Smooth muscle cell (in vitro differentiated cells): Measurements from ENCODE around the gene RTL5. TPM values are rescaled to one million over a fixed set of nuclear protein-coding genes. Genes with fewer than 3 reads are reported as not detected.

Experiments
- DNase-seq: peaks from one replicate; lab custom pipeline; 2025; ENCODE audit not compliant: unreplicated experiment; lab: John Stamatoyannopoulos, UW
- H2AFZ ChIP-seq: fragments of 200-600 bp; sonication (generic); 2 replicates; pipeline ENCODE4 v1.6.0; 2016; ENCODE audit warnings: antibody characterized with exemption, low read depth, mild to moderate bottlenecking
- H3F3A ChIP-seq: fragments of 200-600 bp; sonication (generic); 2 replicates; pipeline ENCODE4 v1.6.0; 2017; ENCODE audit warnings: antibody characterized with exemption, low read depth
- H3K27ac ChIP-seq: fragments of 200-600 bp; sonication (generic); 2 replicates; pipeline ENCODE4 v1.5.1; 2016; ENCODE audit warnings: low read depth, mild to moderate bottlenecking
- H3K27me3 ChIP-seq: fragments of 200-600 bp; sonication (generic); 2 replicates; pipeline ENCODE4 v1.6.1; 2016; ENCODE audit warnings: low read depth, mild to moderate bottlenecking
- H3K36me3 ChIP-seq: fragments of 200-600 bp; sonication (generic); 2 replicates; pipeline ENCODE4 v1.5.1; 2016; ENCODE audit warnings: low read depth
- H3K4me1 ChIP-seq: fragments of 200-600 bp; sonication (generic); 2 replicates; pipeline ENCODE4 v1.5.1; 2016; ENCODE audit warnings: low read depth
- H3K4me2 ChIP-seq: fragments of 200-600 bp; sonication (generic); 2 replicates; pipeline ENCODE4 v1.6.0; 2016; ENCODE audit warnings: mild to moderate bottlenecking
- H3K4me3 ChIP-seq: fragments of 200-600 bp; sonication (generic); 2 replicates; pipeline ENCODE4 v1.5.1; 2016; ENCODE audit warnings: mild to moderate bottlenecking
- H3K79me2 ChIP-seq: fragments of 200-600 bp; sonication (generic); 2 replicates; pipeline ENCODE4 v1.6.0; 2016; ENCODE audit warnings: low read depth, mild to moderate bottlenecking
- H3K9ac ChIP-seq: fragments of 200-600 bp; sonication (generic); 2 replicates; pipeline ENCODE4 v1.6.0; 2016; ENCODE audit warnings: low read depth
- H3K9me3 ChIP-seq: fragments of 200-600 bp; sonication (generic); replicated peaks from 2 replicates; pipeline ENCODE4 v1.5.1; 2016; ENCODE audit warnings: low read depth
- H4K20me1 ChIP-seq: fragments of 200-600 bp; sonication (generic); 2 replicates; pipeline ENCODE4 v1.6.0; 2016; ENCODE audit warnings: low read depth
- CTCF ChIP-seq: fragments of 200-600 bp; sonication (generic); IDR thresholded peaks from 2 replicates; pipeline ENCODE4 v1.5.1; 2017; ENCODE audit warnings: borderline replicate concordance, mild to moderate bottlenecking, antibody characterized with exemption; ENCODE audit not compliant: insufficient read depth, poor library complexity, severe bottlenecking
- WGBS: methylation state at CpG from one replicate; pipeline ENCODE4 v1.1.7; 2016; ENCODE audit warnings: low lambda C conversion rate; 5-methylcytosine and 5-hydroxymethylcytosine counted together
- polyA plus RNA-seq: library from polyadenylated mRNA; unstranded; fragments of >200 nt; fragmentation: Nextera tagmentation; extraction: Ambion mirVana; gene quantifications from 2 replicates; pipeline ENCODE4 v1.2.1, GENCODE V29; 2016
- total RNA-seq: library from RNA; depleted of rRNA; stranded (reverse); fragments of >200 nt; gene quantifications from 2 replicates; pipeline ENCODE4 v1.2.3, GENCODE V29; 2014

RTL5 gene
- total and polyA plus RNA-seq, 2 experiments from 2014 or later = 3.1 to 3.6 TPM

GRCh38 chrX:72078411-72078810 lies 53.3 kb downstream of the RTL5 start:
- no peak for DNase-seq
- Histone ChIP-seq H2AFZ (no peak overlapping the region), H3K79me2 (no peaks in the 10 kb centered on the region), H3K9me3 (no peaks in the 10 kb centered on the region), H4K20me1 (no peaks in the 10 kb centered on the region), H3K27ac (no peak overlapping the region), H3K27me3 (no peaks in the 10 kb centered on the region), H3K4me2 (no peak overlapping the region), H3K36me3 (no peaks in the 10 kb centered on the region), H3F3A (no peaks in the 10 kb centered on the region), H3K4me1 (no peaks in the 10 kb centered on the region), H3K4me3 (no peak overlapping the region), H3K9ac (no peak overlapping the region)
- TF ChIP-seq CTCF = no peak
- 77% methylated on average over 4 of the region's 4 CpGs for WGBS

Other genes with a start within 250 kb of the RTL5 start
- gene NHSL2, start 221.1 kb downstream of the RTL5 start, total RNA-seq = 2.0 and 3.3 TPM in 2 replicates
- gene NHSL2, start 221.1 kb downstream of the RTL5 start, polyA plus RNA-seq = 2.3 and 2.9 TPM in 2 replicates
- gene PIN4, start 49.8 kb upstream of the RTL5 start, total RNA-seq = 15.9 and 18.9 TPM in 2 replicates
- gene PIN4, start 49.8 kb upstream of the RTL5 start, polyA plus RNA-seq = 51.7 and 65.2 TPM in 2 replicates
- 1.5 and 2.8 TPM in 2 replicates for gene ERCC6L, start 107.1 kb upstream of the RTL5 start, total RNA-seq
- 0.76 and 0.89 TPM in 2 replicates for gene ERCC6L, start 107.1 kb upstream of the RTL5 start, polyA plus RNA-seq
- gene RPS4X, start 145.3 kb upstream of the RTL5 start, total RNA-seq = 618 and 691 TPM in 2 replicates
- gene RPS4X, start 145.3 kb upstream of the RTL5 start, polyA plus RNA-seq = 190 and 228 TPM in 2 replicates
- gene CITED1, start 174.0 kb upstream of the RTL5 start, total RNA-seq = 1.0 TPM in 1 of 2 replicates, not detected in the other
- 0.42 and 1.1 TPM in 2 replicates for gene CITED1, start 174.0 kb upstream of the RTL5 start, polyA plus RNA-seq